ENCODE measurements around the gene ST3GAL2.

GRCh38 chr16:70482624-70483023 lies 43.7 kb upstream of the ST3GAL2 start:
- TF ChIP-seq EZH2 (IDR thresholded peaks at IDR 0.05) = no peak
- no peak for TF ChIP-seq POLR2AphosphoS5 (IDR thresholded peaks at IDR 0.05; ENCODE audit: borderline replicate concordance, low read depth, low read length)
- no peak for TF ChIP-seq FOXP2 (optimal IDR thresholded peaks at IDR 0.05; ENCODE audit: control extremely low read depth, extremely low read length, insufficient read depth)

All from SK-N-MC (cell line).